Measurements from ENCODE around the gene PCBP4.
"Not testable (repeated sequence)": the region's sequence is repeated elsewhere in the genome, so short reads cannot be mapped to it uniquely, and the experiment has no call there.

DNA sequence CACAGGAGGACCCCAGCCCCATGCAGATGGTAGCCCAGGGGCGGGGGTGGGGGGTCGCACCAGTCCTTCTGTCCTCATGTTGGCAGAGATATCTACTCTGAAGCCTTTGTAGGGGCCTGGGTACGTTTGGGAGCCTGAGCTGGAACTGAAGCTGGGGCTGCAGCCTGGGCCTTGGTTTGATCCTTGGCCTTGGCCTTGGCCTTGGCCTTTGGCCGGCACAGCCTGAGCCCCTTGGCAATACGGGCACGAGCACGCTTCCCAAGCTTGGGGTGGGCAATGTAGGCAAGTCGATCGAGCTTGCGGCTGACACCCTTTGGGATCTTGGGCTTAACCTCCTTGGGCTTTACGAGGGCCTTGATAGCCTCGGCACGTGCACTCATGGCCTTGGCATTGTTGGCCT, 26.4 kb upstream of the PCBP4 start:
- not testable (repeated sequence) for TF ChIP-seq POLR2A, CTCF (IDR thresholded peaks at IDR 0.05)
